Central memory CD4-positive, alpha-beta T cell (primary cell): Measurements from ENCODE around the gene SLIT3.

Experiments
- DNase-seq: peaks from one replicate; pipeline ENCODE4 v3.0.0; 2022

The SLIT3 gene

GRCh38 chr5:168947212-168947868 lies 353.6 kb downstream of the SLIT3 start:
- DNase-seq = no peak

- no peak for DNase-seq
Observed at GRCh38 chr5:168946363-168946762, 354.6 kb downstream of the SLIT3 start.

GRCh38 chr5:168944004-168944403 lies 356.9 kb downstream of the SLIT3 start:
- DNase-seq = no peak

- DNase-seq = no peak
Observed at GRCh38 chr5:168943091-168943884, 357.7 kb downstream of the SLIT3 start.

- no peak for DNase-seq
Observed at GRCh38 chr5:168941901-168942300, 359.0 kb downstream of the SLIT3 start.

GRCh38 chr5:168940712-168941111 lies 360.2 kb downstream of the SLIT3 start:
- no peak for DNase-seq

- DNase-seq = no peak
Observed at GRCh38 chr5:168939887-168940544, 360.9 kb downstream of the SLIT3 start.

GRCh38 chr5:168939156-168939800 lies 361.7 kb downstream of the SLIT3 start:
- DNase-seq = no peak

GRCh38 chr5:168936511-168936910 lies 364.4 kb downstream of the SLIT3 start:
- DNase-seq = no peak

GRCh38 chr5:168935183-168935582 lies 365.8 kb downstream of the SLIT3 start:
- no peak for DNase-seq

- no peak for DNase-seq
Observed at GRCh38 chr5:168934169-168934568, 366.8 kb downstream of the SLIT3 start.

- no peak for DNase-seq
Observed at GRCh38 chr5:168932400-168933189, 368.3 kb downstream of the SLIT3 start.

- DNase-seq = no peak
Observed at GRCh38 chr5:168931638-168932345, 369.1 kb downstream of the SLIT3 start.

GRCh38 chr5:168929656-168930055 lies 371.3 kb downstream of the SLIT3 start:
- DNase-seq = no peak

GRCh38 chr5:168925160-168925559 lies 375.8 kb downstream of the SLIT3 start:
- DNase-seq = no peak

- no peak for DNase-seq
Observed at GRCh38 chr5:168921147-168921866, 379.6 kb downstream of the SLIT3 start.

GRCh38 chr5:168920019-168920810 lies 380.7 kb downstream of the SLIT3 start:
- DNase-seq = no peak

- DNase-seq = no peak
Observed at GRCh38 chr5:168917947-168918600, 382.9 kb downstream of the SLIT3 start.

GRCh38 chr5:168916852-168917251 lies 384.1 kb downstream of the SLIT3 start:
- no peak for DNase-seq

- DNase-seq = no peak
Observed at GRCh38 chr5:168916266-168916665, 384.7 kb downstream of the SLIT3 start.
